Activated gamma-delta T cell treated with Interleukin-2 at 50 U/mL for 16 hours (primary cell): ENCODE results near the gene KLHL3.
A peak's percentile ranks its signal among the peaks of the same experiment; 100 is the strongest.
"Not testable (repeated sequence)": the region's sequence is repeated elsewhere in the genome, so short reads cannot be mapped to it uniquely, and the experiment has no call there.

ENCODE experiments used
- DNase-seq: peaks from one replicate; pipeline ENCODE4 v3.0.0-alpha.2; 2020

Gene KLHL3, protein sequence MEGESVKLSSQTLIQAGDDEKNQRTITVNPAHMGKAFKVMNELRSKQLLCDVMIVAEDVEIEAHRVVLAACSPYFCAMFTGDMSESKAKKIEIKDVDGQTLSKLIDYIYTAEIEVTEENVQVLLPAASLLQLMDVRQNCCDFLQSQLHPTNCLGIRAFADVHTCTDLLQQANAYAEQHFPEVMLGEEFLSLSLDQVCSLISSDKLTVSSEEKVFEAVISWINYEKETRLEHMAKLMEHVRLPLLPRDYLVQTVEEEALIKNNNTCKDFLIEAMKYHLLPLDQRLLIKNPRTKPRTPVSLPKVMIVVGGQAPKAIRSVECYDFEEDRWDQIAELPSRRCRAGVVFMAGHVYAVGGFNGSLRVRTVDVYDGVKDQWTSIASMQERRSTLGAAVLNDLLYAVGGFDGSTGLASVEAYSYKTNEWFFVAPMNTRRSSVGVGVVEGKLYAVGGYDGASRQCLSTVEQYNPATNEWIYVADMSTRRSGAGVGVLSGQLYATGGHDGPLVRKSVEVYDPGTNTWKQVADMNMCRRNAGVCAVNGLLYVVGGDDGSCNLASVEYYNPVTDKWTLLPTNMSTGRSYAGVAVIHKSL

GRCh38 chr5:137735555-137736284 lies at the start of gene KLHL3:
Gene KLHL3 (minus strand): TSS chr5:137736089. CDS start chr5:137735646, 443 bp downstream.
- peak; percentile 30 for DNase-seq

GRCh38 chr5:137782984-137783536 lies 47.2 kb upstream of the KLHL3 start:
- DNase-seq, result no peak

GRCh38 chr5:137782055-137782454 lies 46.2 kb upstream of the KLHL3 start:
- no peak for DNase-seq

DNA sequence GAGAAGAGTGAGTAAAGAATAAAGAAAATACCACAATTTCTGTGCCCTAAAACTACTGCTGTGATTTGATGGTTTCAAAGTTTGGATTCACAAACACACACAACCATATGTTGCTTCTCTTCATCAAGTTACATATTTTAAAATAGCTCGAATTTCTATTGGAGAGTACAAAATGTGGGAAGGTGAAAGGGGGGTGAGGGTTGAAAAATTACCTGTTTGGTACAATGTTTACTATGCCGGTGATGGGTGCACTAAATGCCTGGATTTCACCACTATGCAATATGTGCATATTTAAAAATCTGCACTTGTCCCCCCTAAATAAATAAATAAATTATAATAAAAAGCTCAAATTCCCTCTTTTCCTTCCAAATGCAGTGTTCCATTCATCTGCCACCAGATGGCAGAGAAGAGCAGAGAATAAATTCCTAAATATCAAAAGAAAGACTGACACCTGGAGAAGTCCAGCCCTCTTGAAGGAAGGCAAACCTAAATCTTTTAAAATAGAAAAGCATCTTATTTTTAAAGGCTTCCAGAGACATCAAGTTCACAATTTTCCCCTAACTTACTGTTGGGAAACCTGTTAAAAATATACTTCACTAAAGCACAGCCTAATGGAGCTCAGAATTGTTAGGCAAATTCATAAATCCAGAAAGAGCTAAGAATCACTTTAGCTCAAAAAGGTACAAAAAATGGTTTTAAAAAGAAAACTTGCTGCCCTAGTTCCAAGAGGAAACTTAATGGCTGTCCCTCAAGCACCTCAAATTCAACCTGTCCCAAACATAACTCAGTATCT lies 43.1 kb upstream of the KLHL3 start:
- no peak for DNase-seq

DNA sequence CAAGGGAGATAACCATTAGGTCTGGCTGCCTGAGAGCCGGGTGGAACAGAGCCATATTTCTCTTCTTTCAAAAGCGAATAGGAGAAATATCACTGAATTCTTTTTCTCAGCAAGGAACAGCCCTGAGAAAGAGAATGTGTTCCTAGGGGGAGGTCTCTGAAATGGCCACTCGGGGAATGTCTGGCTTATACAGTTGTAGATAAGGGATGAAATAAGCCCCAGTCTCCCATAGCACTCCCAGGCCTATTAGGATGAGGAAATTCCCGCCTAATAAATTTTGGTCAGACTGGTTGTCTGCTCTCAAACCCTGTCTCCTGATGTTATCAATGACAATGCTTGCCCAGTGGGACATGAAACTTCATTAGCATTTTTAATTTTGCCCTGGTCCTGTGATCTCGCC lies 32.0 kb upstream of the KLHL3 start:
- DNase-seq, result not testable (repeated sequence)

DNA sequence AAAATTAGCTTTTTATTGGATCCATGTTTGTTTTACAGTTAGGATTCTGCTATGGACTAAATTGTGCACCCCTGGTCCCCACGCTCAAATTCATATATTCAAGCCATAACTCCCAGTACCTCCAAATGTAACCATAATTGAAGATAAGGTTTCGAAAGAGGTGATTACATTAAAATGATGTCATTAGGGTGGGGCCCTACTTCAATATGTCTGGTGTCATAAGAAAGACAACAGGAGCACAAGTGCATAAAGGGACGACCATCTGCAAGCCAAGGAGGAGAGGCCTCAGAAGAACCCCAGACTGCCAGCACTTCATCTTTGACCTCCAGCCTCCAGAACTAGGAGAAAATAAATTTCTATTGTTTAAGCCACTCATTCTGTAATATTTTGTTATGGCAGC lies 25.7 kb upstream of the KLHL3 start:
- DNase-seq, result no peak

DNA sequence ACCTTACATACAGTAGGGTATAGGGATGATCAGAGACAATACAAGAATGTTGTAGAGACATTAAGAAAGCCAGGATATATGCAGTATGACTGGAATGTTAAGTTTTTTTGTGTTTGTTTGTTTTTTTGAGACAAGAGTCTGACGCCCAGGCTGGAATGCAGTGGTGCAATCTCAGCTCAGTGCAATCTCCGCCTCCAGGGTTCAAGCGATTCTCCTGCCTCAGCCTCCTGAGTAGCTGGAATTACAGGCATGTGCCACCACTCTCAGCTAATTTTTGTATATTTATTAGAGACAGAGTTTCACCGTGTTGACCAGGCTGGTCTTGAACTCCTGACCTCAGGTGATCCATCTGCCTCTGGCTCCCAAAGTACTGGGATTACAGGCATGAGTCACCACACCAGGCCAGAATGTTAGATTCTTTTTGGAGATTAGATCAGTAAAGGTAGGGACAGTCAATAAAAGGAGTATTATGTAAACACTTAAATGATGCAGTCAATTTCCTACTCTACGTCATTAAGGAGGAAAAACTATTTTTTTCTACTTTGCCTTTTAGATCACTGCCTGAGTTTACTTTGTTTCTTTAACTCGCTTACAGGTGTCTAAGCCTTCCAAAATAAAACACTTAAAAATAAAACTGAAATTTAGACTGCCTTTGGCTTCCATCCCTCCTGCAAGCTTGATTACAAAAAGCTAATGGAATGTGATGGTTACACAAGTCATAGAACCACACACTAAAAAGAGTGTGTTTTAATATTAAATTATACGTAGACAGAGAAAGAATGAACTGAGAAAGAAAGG lies 25.0 kb upstream of the KLHL3 start:
- no peak for DNase-seq

DNA sequence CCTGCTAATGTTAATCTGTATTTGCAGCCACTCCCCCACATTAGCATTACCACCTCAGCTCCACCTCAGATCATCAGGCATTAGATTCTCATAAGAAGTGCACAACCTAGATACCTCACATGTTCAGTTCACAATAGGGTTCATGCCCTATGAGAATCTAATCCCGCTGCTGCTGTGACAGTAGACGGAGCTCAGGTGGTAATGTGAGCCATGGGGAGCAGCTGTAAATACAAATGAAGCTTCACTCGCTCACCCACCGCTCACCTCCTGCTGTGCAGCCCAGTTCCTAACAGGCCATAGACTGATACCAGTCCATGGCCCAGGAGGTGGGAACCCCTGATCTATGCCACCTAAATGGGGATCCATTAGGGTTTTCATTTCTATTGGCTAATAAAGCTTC lies 24.4 kb upstream of the KLHL3 start:
- DNase-seq, result no peak

- DNase-seq, result no peak
Measured at GRCh38 chr5:137758715-137759306, 22.9 kb upstream of the KLHL3 start.

- DNase-seq, result no peak
Measured at GRCh38 chr5:137758121-137758520, 22.2 kb upstream of the KLHL3 start.

- no peak for DNase-seq
Measured at GRCh38 chr5:137757634-137758033, 21.7 kb upstream of the KLHL3 start.

GRCh38 chr5:137754961-137755762 lies 19.3 kb upstream of the KLHL3 start:
- DNase-seq, result no peak

- DNase-seq, result peak; percentile 96
Measured at GRCh38 chr5:137754188-137754960, 18.5 kb upstream of the KLHL3 start, which contains the start of gene HNRNPA0. Gene HNRNPA0 (minus strand): TSS chr5:137754363. CDS start chr5:137754066, 297 bp downstream.

DNA sequence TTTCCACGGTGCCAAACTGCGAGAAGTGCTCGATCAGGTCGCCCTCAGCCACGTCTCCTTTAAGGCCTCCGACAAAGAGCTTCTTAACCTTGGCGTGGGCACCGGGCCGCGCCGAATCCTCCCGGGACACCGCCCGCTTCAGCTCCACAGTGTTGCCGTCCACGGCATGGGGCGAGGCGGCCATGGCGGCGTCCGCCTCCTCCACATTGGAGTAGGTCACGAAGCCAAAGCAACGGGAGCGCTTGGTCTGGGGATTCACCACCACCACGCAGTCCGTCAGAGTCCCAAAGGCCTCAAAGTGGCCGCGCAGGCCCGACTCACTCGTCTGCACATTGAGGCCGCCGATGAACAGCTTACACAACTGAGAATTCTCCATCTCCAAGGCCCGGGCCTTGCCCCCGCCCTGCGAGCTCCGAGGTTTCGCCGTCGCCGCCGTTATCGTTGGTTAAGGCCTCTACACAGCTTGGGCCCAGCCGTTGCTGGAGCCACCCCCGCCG lies 17.9 kb upstream of the KLHL3 start:
- no peak for DNase-seq

GRCh38 chr5:137752905-137753690 lies 17.2 kb upstream of the KLHL3 start:
- DNase-seq, result peak; percentile 36

- DNase-seq, result no peak
Measured at GRCh38 chr5:137751869-137752491, 16.1 kb upstream of the KLHL3 start.

GRCh38 chr5:137750436-137750835 lies 14.5 kb upstream of the KLHL3 start:
- no peak for DNase-seq

DNA sequence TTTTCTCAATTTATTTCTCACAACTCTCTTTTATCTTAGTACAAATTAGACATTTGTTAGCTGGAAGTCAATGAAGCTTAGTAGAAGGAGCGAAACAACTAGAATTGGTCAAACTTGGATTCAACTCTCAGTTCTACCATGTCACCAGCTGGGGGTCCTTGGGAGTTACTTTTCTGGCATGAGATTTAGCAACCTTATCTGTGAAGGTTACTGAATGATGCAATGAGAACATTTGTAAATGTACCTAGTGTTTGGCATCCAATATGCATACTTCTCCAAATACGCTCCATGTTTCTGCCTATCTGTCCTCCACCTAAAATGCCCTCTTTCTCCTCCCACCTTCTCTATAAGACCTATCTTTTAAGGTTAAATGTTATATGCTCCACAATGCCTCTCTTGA lies 12.0 kb upstream of the KLHL3 start:
- DNase-seq, result no peak
